Peyer's patch (tissue), 4 donors: ENCODE measurements around the gene EHBP1. TPM values are rescaled to one million over a fixed set of nuclear protein-coding genes. Genes with fewer than 3 reads are reported as not detected.
A peak's percentile ranks its signal among the peaks of the same experiment; 100 is the strongest.

ENCODE experiments used
- DNase-seq, 3 donors: peaks; one replicate each; pipeline ENCODE4 v3.0.0-alpha.2; 2017 to 2019
- H3K27ac ChIP-seq, 4 donors: fragments of 200-600 bp; sonication (generic); one replicate each; pipeline ENCODE4 v1.5.1; 2016 to 2019
- H3K27me3 ChIP-seq, 2 donors: fragments of 200-600 bp; sonication (generic); one replicate each; pipeline ENCODE4 v1.5.1; 2019
- H3K36me3 ChIP-seq, 3 donors: fragments of 200-600 bp; sonication (generic); one replicate each; pipeline ENCODE4 v1.5.1; 2016 to 2019
- H3K4me1 ChIP-seq, 4 donors: fragments of 200-600 bp; sonication (generic); one replicate each; pipeline ENCODE4 v1.5.1; 2016 to 2019
- H3K4me3 ChIP-seq, 4 donors: fragments of 200-600 bp; sonication (generic); 1 replicate in 3 of 4; 2 replicates in 1 of 4; pipeline ENCODE4 v1.5.1; 2016 to 2019; ENCODE audit warnings: mild to moderate bottlenecking in 1 of 4
- H3K9me3 ChIP-seq, 4 donors: fragments of 200-600 bp; sonication (generic); one replicate each; pipeline ENCODE4 v1.5.1; 2016 to 2019; ENCODE audit warnings: mild to moderate bottlenecking in 1 of 4
- CTCF ChIP-seq, 6 experiments: fragments of 450-650 bp in 4 of 6; fragments of 200-600 bp in 2 of 6; sonication (generic) in 1 of 6; IDR thresholded peaks; one replicate each; pipeline ENCODE4 v1.5.1; 2017 to 2019; ENCODE audit warnings: antibody characterized with exemption in 6 of 6, mild to moderate bottlenecking in 3 of 6, moderate library complexity in 1 of 6
- POLR2A ChIP-seq, 2 donors: fragments of 450-650 bp; IDR thresholded peaks; one replicate each; pipeline ENCODE4 v1.5.1; 2017; ENCODE audit warnings: antibody characterized with exemption in 2 of 2, mild to moderate bottlenecking in 2 of 2, moderate library complexity in 2 of 2
- total RNA-seq, 4 donors: library from RNA; depleted of rRNA; stranded (reverse); fragments of >200 nt; gene quantifications; one replicate each; pipeline ENCODE4 v1.1.0, GENCODE V29; 2016

The EHBP1 gene
- total RNA-seq, 4 donors from 2014 or later = 27.1 to 190 (median 60.8) TPM

- TF ChIP-seq CTCF (IDR thresholded peaks at IDR 0.05) (no peak), POLR2A (IDR thresholded peaks at IDR 0.05) (no peak)
- no peak overlapping the region for H3K27ac ChIP-seq
- no peaks in the 10 kb centered on the region for H3K4me1 ChIP-seq
Observed at GRCh38 chr2:62844311-62845090, 139.0 kb downstream of the EHBP1 start.

GRCh38 chr2:62845256-62845655, 139.7 kb downstream of the EHBP1 start:
- DNase-seq = no peak
- Histone ChIP-seq H3K36me3 (no peaks in the 10 kb centered on the region), H3K27me3 (no peaks in the 10 kb centered on the region), H3K4me1 (no peaks in the 10 kb centered on the region), H3K27ac (no peak overlapping the region), H3K9me3 (peaks cover 0 to 8% (median 0%) of the 10 kb centered on the region in 4 donors), H3K4me3 (no peak overlapping the region)
- no peak for TF ChIP-seq CTCF (IDR thresholded peaks at IDR 0.05)
- TF ChIP-seq POLR2A (IDR thresholded peaks at IDR 0.05) = no peak

More at GRCh38 chr2:62844311-62845090, 139.0 kb downstream of the EHBP1 start:
- H3K9me3 ChIP-seq = peaks cover 0 to 8% (median 0%) of the 10 kb centered on the region in 4 donors
- no peaks in the 10 kb centered on the region for H3K36me3 ChIP-seq
- DNase-seq = no peak
- H3K4me3 ChIP-seq = no peak overlapping the region
- no peaks in the 10 kb centered on the region for H3K27me3 ChIP-seq

- H3K36me3 ChIP-seq = peaks cover 0 to 4% (median 0%) of the 10 kb centered on the region in 3 donors
- no peak for DNase-seq
- peaks cover 0 to 3% (median 0%) of the 10 kb centered on the region in 4 donors for H3K9me3 ChIP-seq
Observed at GRCh38 chr2:62852254-62852653, 146.7 kb downstream of the EHBP1 start.

GRCh38 chr2:62854600-62855514, 149.3 kb downstream of the EHBP1 start:
- TF ChIP-seq POLR2A (IDR thresholded peaks at IDR 0.05) (no peak), CTCF (IDR thresholded peaks at IDR 0.05) (no peak)
- Histone ChIP-seq H3K9me3 (peaks cover 0 to 3% (median 0%) of the 10 kb centered on the region in 4 donors), H3K27ac (no peak overlapping the region), H3K4me3 (no peak overlapping the region), H3K36me3 (peaks cover 0 to 4% (median 0%) of the 10 kb centered on the region in 3 donors), H3K4me1 (no peaks in the 10 kb centered on the region), H3K27me3 (no peaks in the 10 kb centered on the region)
- DNase-seq = peak in 1 of 3 donors; percentile 45

More at GRCh38 chr2:62852254-62852653, 146.7 kb downstream of the EHBP1 start:
- H3K27ac ChIP-seq = no peak overlapping the region
- no peaks in the 10 kb centered on the region for H3K27me3 ChIP-seq
- no peak overlapping the region for H3K4me3 ChIP-seq
- H3K4me1 ChIP-seq = no peaks in the 10 kb centered on the region
- TF ChIP-seq POLR2A (IDR thresholded peaks at IDR 0.05) (no peak), CTCF (IDR thresholded peaks at IDR 0.05) (no peak)

GRCh38 chr2:62856228-62857040, 150.9 kb downstream of the EHBP1 start:
- no peak for TF ChIP-seq POLR2A (IDR thresholded peaks at IDR 0.05)
- TF ChIP-seq CTCF (IDR thresholded peaks at IDR 0.05) = no peak
- H3K4me1 ChIP-seq = no peaks in the 10 kb centered on the region

More at GRCh38 chr2:62856228-62857040, 150.9 kb downstream of the EHBP1 start:
- Histone ChIP-seq H3K4me3 (no peak overlapping the region), H3K9me3 (peaks cover 0 to 3% (median 0%) of the 10 kb centered on the region in 4 donors), H3K27me3 (no peaks in the 10 kb centered on the region), H3K36me3 (peaks cover 0 to 4% (median 0%) of the 10 kb centered on the region in 3 donors), H3K27ac (no peak overlapping the region)
- DNase-seq = no peak
